Measurements from ENCODE around the gene HCRTR2. TPM values are rescaled to one million over a fixed set of nuclear protein-coding genes. Genes with fewer than 3 reads are reported as not detected.

HCRTR2 gene
- polyA plus RNA-seq, 1 experiment: not detected

- TF ChIP-seq CTCF (IDR thresholded peaks at IDR 0.05; ENCODE audit: low read depth, low read length): no peak
- H3K9me3 ChIP-seq (ENCODE audit: control insufficient read depth, insufficient read depth, low read length): no peaks in the 10 kb centered on the region
- no peak overlapping the region for H3K27ac ChIP-seq (ENCODE audit: low read depth, low read length)
- CTCF ChIA-PET: interaction anchor here (0.6 to 0.7 kb wide), 2 partner anchors 12 to 225 kb away, joined by 3 read pairs; no protein-coding TSS in a partner anchor
- no peak for DNase-seq (ENCODE audit: low read depth, low spot score)
- no peak overlapping the region for H3K4me3 ChIP-seq (ENCODE audit: low read depth, low read length)
- POLR2A ChIA-PET: no interaction called here
- H3K27me3 ChIP-seq (ENCODE audit: control insufficient read depth, insufficient read depth, low read length): no peaks in the 10 kb centered on the region
These were observed 145.8 kb downstream of the HCRTR2 start for GRCh38 chr6:55319961-55320695.

- ChIA-PET CTCF (interaction anchor here (0.6 kb wide), 1 partner anchor 11 kb away, joined by 3 read pairs; no protein-coding TSS in a partner anchor), POLR2A (no interaction called here)
- TF ChIP-seq CTCF (IDR thresholded peaks at IDR 0.05; ENCODE audit: low read depth, low read length): no peak
- Histone ChIP-seq H3K27ac (ENCODE audit: low read depth, low read length) (no peak overlapping the region), H3K4me3 (ENCODE audit: low read depth, low read length) (no peak overlapping the region), H3K27me3 (ENCODE audit: control insufficient read depth, insufficient read depth, low read length) (no peaks in the 10 kb centered on the region), H3K9me3 (ENCODE audit: control insufficient read depth, insufficient read depth, low read length) (no peaks in the 10 kb centered on the region)
- no peak for DNase-seq (ENCODE audit: low read depth, low spot score)
These were observed 146.4 kb downstream of the HCRTR2 start for GRCh38 chr6:55320696-55321086.

- no peak for TF ChIP-seq CTCF (IDR thresholded peaks at IDR 0.05; ENCODE audit: low read depth, low read length)
- DNase-seq (ENCODE audit: low read depth, low spot score): no peak
- ChIA-PET POLR2A (no interaction called here), CTCF (no interaction called here)
- Histone ChIP-seq H3K9me3 (ENCODE audit: control insufficient read depth, insufficient read depth, low read length) (no peaks in the 10 kb centered on the region), H3K27ac (ENCODE audit: low read depth, low read length) (no peak within 1 kb of the TSS), H3K4me3 (ENCODE audit: low read depth, low read length) (no peak within 1 kb of the TSS), H3K27me3 (ENCODE audit: control insufficient read depth, insufficient read depth, low read length) (no peaks in the 10 kb centered on the region)
These were observed 152.9 kb downstream of the HCRTR2 start, which contains the start of gene GFRAL for GRCh38 chr6:55327169-55327568. TSS of gene GFRAL (plus strand) at chr6:55327469. CDS start at chr6:55327555, 86 bp downstream.

Other genes starting within 250 kb of the HCRTR2 start
- not detected in 2 replicates for gene GFRAL, start 153.0 kb downstream of the HCRTR2 start, polyA plus RNA-seq (2011; rRNA removed)

Measured in AG04450 (cell line).